Activated CD8-positive, alpha-beta memory T cell treated with anti-CD3 and anti-CD28 coated beads, Interleukin-2, amount 50 U/mL, for 1 hour (primary cell): Measurements from ENCODE around the gene PNPLA6.

Source experiments
- DNase-seq: peaks from one replicate; pipeline ENCODE4 v3.0.0-alpha.2; 2020; ENCODE audit errors: extremely low read depth

The PNPLA6 gene

GRCh38 chr19:7515645-7516151, 19.8 kb upstream of the PNPLA6 start, which contains the start of gene ZNF358:
ZNF358 (plus strand) TSS chr19:7516103; CDS start chr19:7519243, 3,140 bp downstream.
- no peak for DNase-seq

DNA sequence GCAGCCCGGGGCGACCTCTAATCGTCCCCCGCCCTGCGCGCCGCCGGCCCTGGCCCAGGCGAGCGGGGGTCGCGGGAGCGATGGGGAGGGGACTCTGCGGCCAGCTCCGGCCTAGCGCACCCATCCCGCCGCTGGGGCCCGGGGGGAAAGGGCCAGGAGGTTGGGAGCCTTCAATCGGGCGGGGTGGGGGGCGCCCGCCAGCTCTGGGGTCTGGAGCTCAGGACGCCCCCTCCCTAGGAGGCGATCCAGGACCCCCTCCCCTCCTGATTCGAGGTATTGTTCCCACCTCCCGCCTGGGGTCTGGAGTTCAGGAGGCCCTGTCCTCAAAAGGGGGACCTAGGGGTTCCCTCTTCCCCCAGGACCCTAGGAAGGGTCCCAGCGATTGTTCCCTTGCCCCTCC, 19.2 kb upstream of the PNPLA6 start:
- DNase-seq, result no peak

- DNase-seq, result no peak
These were observed 18.6 kb upstream of the PNPLA6 start for GRCh38 chr19:7516878-7517277.

- no peak for DNase-seq
These were observed 16.0 kb upstream of the PNPLA6 start for GRCh38 chr19:7519361-7520130.

DNA sequence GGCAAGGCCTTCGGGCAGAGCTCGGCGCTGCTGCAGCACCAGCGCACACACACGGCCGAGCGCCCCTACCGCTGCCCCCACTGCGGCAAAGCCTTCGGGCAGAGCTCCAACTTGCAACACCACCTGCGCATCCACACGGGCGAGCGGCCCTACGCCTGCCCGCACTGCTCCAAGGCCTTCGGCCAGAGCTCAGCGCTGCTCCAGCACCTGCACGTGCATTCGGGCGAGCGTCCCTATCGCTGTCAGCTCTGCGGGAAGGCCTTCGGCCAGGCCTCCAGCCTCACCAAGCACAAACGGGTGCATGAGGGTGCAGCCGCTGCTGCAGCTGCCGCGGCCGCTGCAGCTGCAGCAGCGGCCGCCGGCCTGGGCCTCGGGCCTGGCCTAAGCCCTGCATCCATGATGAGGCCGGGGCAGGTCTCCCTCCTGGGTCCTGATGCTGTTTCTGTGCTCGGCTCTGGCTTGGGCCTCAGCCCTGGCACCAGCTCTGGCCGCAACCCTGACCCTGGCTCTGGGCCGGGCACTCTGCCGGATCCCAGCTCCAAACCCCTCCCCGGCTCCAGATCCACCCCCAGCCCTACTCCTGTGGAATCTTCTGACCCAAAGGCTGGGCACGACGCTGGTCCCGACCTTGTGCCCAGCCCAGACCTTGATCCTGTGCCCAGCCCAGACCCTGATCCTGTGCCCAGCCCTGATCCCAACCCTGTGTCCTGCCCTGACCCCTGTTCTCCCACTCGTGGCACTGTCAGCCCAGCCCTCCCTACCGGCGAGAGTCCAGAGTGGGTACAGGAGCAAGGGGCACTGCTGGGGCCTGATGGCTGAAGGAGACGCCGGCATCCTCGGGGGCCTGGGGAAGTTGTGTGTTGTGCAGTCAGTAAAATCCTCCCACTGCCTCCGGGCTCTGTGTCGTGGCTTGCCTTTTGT, 15.1 kb upstream of the PNPLA6 start:
- no peak for DNase-seq

DNA sequence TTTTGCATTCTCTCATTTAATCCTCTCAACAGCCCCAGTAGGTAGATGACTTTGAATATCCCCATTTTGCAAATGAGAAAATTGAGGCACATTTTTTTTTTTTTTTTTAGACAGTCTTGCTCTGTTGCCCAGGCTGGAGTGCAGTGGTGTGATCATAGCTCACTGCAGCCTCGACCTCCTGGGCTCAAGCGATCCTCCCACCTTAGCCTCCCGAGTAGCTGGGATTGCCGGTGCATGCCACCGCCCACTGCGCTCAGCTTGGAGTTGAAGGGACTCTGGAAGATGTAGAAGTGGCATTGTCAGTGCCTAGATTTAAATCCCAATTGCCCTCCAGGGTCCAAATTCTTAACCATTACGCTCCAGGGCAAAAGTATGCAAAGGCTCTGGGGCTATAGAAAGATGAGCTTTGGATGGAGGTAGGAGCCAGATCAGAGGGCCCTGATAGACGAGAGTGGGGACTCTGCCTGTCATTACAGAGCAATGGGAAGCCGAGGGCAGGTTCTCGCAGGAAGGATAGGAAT, 13.9 kb upstream of the PNPLA6 start:
- DNase-seq, result no peak

DNA sequence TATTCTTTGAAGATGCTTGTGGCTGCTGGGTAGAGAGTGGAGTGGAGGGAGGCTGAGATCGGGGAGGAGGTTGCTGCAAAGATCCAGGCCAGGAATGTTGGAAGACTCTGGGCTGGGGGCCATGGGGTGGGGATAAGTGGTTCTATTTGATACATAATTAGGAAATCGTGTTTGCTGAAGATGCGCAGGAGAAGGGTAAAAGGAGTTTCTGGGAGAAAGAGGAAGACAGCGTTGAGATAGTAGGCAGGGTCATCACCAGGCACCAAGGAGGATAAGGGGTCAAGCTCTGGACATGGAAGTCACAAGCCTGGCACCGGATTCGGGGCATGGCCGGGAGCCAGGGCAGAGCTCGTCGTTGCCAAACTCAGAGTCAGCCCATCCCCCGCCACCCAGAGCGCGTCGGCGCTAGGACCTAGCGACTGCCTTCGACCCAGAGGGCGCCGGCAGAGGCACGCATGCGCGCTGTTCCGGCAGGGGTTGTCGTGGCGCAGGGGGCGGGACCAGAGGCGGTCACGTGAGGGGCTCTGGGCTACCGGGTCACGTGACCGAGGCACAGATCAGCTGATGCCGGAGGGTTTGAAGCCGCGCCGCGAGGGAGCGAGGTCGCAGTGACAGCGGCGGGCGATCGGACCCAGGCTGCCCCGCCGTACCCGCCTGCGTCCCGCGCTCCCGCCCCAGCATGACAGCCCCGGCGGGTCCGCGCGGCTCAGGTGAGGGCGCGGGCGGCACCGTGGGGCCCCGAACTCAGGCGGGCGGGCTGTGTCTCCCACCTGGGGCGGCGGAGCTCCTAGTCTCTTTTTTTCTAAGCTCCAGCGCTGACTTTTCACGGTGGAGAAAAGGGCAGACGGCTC, 13.2 kb upstream of the PNPLA6 start, which contains the start of gene MCOLN1:
Gene MCOLN1, plus strand, starts transcription at position 553 of the 851 bp plus-strand sequence. Its CDS starts 127 bp downstream, at position 680.
- DNase-seq, result peak; percentile 98

DNA sequence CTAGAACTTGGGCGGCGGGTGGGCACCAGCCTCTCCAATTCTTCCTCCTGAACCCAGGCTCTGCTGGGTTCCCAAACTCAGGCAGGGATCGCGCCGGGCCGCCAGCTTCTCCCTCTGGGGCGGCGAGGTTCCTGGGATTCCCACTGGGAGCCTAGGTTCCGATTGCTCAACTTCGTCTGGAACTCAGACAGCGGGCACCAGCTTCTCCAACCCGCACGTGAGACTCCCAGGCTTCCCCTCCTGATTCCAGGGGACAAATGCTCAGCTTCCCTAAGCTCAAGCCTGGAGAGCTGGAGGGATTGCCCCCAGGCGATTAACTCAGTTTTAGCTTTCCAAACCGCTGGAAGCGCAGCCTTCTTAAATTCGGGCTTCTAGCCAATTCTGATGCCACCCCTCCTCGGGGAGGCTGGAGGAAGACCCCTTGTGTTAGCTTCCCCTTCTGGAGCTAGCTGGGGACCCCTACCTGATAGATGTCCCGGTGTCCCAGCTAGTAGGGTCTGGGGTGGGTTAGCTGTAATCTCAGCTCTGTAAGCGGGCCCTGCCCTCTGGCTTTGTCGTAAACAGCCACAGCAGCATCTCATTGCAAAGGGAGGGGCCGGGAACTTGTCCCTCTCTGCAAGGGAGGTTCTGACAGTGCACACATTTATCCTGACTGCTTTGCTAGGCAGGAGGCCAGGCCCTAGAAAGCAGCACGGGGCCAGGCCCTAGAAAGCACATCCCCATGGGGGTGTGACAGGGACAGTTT, 12.4 kb upstream of the PNPLA6 start:
- DNase-seq, result no peak

DNA sequence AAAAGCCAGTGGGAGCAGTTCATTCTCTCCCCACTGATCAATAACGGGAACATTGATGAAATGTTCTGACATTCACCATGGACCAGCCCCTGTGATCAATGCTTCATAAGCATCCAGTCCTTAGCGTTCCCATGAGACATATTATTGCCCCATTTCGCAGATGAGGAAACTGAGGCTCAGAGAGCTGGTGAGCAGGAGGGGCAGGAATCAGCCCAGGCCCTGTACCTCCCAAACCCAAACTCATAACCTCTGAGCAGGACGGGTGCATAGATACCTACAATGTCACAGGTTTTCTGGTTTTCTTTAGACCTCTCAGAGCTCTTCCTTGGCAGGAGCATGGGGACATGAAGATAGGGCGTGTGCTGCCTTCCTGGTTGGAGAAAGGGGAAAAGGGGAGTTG, 11.0 kb upstream of the PNPLA6 start:
- no peak for DNase-seq

DNA sequence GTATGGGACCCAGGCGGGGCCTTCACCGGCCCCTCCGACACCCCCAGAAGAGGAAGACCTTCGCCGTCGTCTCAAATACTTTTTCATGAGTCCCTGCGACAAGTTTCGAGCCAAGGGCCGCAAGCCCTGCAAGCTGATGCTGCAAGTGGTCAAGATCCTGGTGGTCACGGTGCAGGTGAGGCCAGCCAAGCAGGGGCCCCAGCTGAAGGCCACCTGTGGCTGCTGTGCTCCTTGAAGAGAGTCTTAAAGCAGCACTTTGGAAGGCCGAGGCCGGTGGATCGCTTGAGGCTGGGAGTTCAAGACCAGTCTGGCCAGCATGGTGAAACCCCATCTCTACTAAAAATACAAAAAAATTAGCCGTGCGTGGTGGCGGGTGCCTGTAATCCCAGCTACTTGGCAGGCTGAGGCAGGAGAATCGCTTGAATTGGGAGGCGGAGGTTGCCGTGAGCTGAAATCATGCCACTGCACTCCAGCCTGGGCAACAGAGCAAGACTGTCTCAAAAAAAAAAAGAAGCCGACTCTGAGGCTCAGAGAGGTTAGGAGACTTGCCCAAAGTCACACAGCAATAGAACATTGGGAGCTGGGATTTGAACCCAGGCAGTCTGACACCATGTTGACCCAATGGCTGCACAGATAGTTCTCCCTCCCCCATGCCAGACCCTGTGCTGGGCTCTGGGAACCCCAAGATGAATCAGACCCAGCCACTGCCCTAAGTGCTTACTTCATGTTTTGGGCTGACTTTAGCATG, 10.4 kb upstream of the PNPLA6 start:
- DNase-seq, result no peak

- DNase-seq, result no peak
These were observed 9.2 kb upstream of the PNPLA6 start for GRCh38 chr19:7526059-7526929.

GRCh38 chr19:7527516-7528191, 7.9 kb upstream of the PNPLA6 start:
- no peak for DNase-seq

DNA sequence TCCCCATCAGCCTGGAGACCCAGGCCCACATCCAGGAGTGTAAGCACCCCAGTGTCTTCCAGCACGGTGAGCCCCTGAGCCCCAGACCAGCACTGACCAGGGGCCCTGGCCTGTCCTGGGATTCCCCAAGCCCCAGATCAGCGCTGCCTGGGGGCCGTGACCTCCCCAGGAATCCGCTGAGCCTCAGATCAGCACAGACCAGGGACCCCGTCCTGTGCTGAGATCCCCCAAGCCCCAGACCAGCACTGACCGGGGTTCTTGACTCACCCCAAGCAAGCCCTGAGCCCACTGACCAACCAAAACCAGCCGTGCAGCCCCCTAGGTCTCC, 7.4 kb upstream of the PNPLA6 start:
- no peak for DNase-seq

DNA sequence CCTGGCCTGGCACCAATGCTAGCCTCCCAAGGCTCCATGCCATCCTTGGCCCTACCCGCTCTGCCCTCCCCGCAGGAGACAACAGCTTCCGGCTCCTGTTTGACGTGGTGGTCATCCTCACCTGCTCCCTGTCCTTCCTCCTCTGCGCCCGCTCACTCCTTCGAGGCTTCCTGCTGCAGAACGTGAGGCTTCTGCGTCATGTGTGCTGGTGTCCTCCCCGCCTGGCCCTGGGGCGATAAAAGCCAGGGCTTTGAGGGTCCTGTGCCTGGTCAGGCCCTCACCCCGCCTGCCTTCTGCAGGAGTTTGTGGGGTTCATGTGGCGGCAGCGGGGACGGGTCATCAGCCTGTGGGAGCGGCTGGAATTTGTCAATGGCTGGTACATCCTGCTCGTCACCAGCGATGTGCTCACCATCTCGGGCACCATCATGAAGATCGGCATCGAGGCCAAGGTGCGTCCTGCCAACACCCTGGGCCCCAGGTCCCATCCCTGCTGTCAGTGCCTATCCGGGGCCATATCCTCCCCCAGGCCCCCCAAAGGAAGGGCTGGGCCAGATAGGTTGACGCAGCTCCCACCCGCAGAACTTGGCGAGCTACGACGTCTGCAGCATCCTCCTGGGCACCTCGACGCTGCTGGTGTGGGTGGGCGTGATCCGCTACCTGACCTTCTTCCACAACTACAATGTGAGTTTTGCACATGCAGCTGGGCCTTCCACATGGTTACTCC, 6.8 kb upstream of the PNPLA6 start:
- no peak for DNase-seq

DNA sequence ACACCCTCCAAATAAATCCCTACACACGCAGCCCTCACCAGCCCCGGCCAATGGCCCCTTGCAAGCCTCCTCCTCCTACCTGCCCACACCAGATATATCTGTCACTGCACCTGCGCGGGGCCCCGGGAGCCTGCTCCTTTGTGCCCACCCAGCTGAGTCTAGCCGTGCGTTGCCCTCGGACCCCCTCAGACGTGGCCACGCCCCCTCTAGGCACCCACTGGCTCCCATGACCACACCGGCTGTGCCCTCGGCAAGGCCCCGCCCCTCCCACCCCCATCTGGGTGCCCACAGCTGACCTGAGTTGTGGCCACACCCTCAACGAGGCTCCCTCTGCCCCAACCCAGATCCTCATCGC, 6.3 kb upstream of the PNPLA6 start:
- no peak for DNase-seq

- no peak for DNase-seq
These were observed 5.7 kb upstream of the PNPLA6 start for GRCh38 chr19:7529610-7530490.
